Hematopoietic multipotent progenitor cell treated with erythropoietin and hydrocortisone succinate and interleukin-3 and kit ligand, for 15 days (in vitro differentiated cells): ENCODE results near the gene SNAPIN.
A peak's percentile ranks its signal among the peaks of the same experiment; 100 is the strongest.

ENCODE experiments used
- DNase-seq: peaks from one replicate; pipeline ENCODE4 v3.0.0-alpha.2; 2015; ENCODE audit warnings: low spot score

The SNAPIN gene, protein sequence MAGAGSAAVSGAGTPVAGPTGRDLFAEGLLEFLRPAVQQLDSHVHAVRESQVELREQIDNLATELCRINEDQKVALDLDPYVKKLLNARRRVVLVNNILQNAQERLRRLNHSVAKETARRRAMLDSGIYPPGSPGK

DNA sequence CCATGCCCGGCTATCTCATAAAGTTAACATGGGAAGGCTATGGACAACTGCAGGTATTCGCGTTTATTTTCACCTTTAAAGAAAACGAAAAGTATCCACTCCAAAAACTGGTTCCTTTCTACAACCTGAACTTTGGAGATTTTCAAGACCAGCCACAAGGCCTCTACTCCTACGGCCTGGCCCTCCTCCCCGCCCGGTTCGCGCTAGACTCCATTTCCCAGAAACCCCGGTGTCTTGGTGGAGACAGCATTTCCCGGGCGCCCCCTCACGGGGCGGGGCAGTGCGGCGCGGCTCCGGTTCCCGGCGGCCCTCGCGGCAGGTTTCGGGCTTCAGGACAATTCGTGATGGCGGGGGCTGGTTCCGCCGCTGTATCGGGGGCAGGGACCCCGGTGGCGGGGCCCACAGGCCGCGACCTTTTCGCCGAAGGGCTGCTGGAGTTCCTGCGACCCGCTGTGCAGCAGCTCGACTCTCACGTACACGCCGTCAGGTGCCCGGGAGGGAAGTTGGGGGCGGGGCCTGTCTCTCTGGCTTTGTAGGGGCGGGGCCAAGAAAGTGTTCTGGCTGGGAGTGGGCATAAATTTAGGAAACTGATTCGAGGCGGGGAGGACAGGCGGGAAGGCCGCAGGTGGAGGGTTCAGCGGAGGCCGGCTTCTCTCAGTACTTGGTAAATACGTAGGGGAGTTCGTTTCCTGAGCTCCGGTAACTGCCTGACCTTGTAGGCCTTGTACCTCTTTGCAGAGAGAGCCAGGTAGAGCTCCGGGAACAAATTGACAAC, at the start of gene SNAPIN:
Gene SNAPIN (plus strand): TSS at position 304 of the 775 bp plus-strand sequence. CDS start 41 bp downstream, at position 345.
- peak; percentile 92 for DNase-seq

DNA sequence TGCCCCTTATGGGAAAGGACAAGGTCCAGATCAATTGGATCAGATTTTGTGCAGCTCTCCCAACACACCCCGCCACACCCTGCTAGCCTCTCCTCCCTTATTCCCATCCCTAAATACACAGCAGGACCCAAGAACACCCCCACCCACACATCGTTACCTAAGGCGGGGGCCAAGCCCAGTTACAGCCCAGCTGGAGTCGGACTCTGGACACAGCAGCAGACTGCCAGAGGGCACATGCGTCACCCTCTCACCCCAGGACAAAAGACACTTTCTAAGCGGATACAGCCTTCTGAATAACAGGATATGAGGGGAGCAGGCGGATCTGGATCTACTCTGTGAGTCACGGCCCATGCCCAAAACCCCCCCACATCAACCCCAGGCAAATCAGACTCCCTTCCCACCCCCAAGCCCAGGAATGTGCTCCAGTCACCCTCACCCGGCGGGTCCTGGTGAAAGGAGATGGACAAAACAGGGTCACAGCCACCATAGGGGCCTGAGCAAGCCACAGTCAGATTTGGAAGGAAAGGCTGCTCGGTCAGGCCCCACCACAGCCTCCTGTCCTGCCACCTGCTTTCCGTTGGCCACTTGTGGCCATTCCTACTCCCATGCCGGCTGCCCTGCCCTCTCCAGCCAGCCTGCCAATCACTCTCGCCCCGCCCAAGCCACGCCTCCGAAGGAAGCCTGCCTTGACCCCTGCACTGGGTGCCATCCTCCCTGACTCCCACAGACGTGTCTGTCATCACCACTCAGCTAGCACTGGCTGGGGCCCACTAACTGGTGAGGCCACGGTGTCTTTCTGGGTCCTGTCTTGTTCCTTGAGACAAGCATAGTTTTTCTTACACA, 49.5 kb upstream of the SNAPIN start:
- DNase-seq: no peak

DNA sequence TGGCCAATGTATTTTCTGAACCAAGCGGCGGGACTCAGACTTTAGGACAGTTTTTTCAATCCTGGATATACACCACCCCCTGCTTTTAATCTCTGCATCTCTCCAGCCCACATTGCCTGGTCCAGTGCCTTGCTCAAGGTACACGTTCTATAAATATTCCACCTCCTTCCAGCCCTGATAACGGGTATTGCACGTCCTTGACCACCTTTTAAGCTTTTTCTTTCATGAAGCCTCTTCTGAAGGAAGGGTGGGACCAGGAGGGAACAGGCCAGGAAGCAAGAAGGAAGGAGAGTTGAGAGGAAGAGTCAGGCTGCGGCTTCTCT, 49.0 kb upstream of the SNAPIN start:
- no peak for DNase-seq

DNA sequence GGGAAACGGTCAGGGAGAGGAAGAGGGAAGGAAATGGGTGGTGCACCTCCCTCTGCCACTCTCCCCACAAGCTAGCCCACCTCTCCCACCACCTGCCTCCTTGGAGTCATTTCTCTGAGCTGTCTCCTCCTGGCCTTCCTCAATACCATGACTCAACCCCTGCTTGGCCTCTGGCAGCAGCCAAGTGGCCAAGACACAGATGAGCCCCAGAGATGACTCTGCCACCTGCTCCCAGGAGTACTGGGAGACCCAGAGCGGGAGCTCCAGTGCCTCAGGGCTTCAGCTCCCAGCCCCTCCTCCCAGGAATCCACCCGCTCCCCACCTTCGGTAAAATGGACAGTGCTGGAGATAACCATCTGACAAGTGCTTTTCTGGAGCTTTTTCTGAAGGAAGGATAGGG, 48.2 kb upstream of the SNAPIN start:
- DNase-seq: no peak

DNA sequence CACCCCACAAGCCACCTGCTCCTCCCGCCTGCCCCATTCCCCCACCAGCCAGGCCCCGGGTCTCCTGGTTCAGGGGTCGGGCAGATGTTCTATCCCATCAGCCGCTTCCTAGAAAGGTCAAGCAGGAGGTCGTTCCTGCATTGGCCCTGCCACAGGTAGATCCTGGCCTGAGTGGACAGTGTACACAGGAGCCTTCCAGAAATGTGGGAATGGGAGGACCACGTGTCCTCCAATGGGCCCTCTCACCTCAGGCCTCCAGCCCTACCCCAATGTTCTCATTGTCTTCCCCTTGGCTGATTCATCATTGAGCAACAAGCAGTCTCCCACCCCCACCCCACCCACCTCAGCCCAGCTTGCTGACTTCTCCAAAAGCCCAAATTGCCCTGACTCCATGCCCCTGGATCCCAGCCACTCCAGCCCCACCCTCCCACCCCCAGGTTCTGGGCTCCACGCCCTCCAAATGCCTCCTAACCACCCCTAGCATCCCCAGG, 47.6 kb upstream of the SNAPIN start:
- no peak for DNase-seq

DNA sequence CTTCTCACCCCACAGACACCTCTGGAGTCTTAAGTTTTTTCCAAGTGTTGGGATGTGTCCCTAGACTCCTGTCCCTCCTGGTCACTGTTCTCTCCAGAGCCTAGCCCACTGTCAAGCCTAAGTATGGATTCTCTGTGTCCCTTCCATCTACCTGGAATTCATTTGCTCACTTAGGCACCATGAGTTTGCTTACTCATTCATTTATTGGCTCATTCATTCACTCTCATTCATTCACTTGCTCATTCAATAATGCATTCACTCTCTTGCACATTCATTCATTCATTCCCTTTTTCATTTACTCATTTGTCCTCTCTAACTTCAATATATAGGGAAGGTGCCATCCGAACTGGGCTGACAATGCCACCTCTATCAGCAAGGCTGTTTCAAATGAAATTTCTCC, 47.1 kb upstream of the SNAPIN start:
- DNase-seq: no peak

DNA sequence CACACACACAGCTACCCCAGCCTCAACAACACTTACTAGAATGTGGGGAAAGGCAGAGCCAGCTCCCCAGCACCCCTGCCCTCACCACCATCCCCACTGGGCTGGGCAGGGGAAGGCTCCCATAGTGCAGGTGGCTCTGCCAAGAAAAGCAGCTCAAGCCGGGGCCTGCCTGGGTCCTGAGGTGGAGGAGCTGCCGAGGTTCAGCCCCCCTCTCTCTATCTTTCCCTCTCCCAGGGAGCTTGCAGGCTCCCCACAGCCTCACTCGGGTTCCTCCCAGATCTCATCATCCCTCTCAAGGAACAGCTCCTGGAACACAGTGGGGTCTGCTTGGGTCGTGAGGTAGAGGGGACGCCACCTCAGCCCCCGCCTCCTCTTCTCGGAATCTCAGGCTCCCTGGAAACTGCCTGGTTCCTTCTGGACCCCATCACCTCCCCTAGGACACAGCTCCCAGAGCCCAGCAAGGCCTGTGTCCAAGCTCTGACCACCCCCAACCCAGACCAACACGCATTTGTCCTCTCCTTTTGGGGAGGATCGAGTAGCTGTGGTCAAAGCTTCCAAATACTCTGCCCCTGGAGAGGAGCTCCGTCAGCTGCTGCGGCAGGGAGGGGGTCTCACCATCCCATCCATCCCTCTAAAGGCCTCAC, 46.3 kb upstream of the SNAPIN start:
- DNase-seq: no peak

DNA sequence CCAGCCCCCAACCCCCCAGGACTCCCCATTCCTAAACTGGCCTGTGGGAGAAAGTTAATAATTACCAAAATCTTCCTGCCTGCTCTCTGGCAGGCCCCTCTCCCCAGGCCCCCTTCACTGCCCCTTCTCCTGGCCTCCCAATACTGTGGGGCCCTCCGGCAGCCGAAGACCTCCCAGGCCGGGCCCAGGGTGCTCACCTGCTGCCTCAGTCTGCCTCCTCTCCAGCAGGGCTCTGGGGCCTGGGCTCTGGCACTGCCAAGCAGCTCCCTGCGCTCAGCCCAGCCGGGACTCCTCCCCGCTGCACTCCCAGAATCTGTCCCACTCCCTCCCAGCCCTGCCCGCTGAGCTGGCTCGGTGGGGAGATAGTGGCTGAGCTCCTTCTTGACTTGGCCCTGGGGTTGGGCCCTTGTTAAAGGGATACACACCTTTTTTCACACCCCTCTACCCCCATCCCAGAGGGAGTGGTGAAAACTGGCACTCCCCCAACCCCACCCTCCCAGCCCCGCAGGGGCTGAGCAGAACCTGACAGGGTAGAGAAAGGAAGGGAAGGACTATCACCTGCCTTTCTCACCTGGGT, 45.7 kb upstream of the SNAPIN start, which contains the start of gene S100A16:
Gene S100A16 (minus strand): TSS at position 383 of the 577 bp plus-strand sequence. CDS start 4,986 bp downstream, outside the sequence.
- no peak for DNase-seq

DNA sequence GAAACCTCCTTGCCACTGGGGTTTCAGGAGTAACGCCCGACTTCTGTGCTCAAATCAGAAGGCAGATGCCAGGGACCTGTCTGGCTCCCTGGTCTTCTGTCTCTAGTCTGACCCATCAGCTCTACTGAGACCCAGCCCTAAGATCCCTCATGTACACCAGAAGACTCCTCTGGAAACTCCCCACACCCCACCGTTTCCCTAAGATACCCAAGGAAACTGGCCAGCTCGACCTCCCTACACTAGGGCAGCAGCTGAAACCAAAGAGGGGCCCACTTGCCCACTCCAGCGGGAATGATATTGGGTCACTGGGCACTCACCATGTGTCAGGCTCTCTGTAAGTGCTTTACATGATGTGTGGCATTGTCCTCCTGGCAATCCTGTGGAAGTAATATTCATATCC, 45.1 kb upstream of the SNAPIN start:
- no peak for DNase-seq

DNA sequence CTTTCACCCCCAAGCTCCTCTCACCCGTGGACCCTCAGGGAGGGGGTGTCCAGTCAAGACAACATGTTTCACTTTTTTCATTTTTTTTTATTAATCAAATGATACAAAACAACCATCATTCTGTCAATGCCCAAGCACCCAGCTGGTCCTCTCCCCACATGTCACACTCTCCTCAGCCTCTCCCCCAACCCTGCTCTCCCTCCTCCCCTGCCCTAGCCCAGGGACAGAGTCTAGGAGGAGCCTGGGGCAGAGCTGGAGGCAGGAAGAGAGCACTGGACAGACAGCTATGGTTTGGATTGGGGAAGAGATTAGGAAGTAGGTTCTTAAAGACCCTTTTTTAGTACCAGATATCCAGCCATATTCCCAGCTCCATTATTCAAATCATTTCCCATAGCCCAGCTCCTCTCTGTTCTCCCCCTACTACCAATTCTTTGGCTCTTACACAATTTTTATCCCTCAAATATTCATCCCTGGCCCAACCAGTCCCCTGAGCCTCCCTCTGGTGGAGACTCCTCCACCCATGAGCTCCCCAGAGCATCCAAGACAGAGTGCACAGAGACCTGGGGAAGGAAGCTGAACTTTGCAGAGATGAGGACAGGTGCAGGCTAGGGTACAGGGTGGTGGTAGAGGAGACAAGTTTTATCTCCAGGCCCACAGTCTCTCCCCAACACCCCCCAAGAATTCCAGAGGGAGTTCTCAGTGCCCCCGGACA, 44.2 kb upstream of the SNAPIN start:
- no peak for DNase-seq

DNA sequence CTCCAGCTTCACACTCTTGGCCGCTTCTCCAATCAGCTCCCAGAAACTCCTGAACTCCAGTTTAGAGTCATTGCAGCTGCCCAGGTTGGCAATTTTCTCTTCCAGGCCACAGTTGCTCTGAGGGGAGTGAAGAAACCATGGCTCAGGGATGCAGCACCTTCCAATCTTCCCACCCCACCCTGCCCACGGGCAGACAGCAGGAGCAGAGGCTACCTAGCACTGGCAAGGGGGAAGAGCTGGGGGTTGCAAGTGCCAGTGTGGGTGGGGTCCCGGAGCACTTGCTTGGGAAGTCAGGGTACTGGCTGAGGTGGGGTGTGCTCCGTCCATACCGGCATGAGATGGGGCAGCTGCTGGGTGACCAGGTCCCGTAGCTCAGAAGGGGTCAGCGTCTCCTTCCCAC, 43.6 kb upstream of the SNAPIN start:
- no peak for DNase-seq

DNA sequence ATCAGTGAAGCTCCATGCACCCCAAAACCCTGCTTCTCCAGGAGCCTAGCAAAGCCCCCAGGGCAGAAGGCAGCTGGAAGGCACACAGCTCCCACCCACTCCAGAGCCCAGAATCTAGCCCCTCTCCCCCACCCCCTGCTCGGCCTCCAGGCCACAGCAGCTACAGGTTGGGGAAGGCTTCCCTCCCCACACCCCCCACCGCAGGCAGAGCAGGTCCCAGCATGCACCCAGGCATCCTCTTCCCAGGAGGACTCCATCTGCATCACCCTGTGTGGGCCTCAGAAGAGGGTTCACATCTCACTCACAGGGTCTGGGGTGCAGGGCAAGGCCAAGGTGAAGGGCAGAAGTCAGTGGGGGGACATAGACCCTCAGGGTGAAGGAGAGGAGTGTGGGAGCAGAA, 43.1 kb upstream of the SNAPIN start:
- no peak for DNase-seq

DNA sequence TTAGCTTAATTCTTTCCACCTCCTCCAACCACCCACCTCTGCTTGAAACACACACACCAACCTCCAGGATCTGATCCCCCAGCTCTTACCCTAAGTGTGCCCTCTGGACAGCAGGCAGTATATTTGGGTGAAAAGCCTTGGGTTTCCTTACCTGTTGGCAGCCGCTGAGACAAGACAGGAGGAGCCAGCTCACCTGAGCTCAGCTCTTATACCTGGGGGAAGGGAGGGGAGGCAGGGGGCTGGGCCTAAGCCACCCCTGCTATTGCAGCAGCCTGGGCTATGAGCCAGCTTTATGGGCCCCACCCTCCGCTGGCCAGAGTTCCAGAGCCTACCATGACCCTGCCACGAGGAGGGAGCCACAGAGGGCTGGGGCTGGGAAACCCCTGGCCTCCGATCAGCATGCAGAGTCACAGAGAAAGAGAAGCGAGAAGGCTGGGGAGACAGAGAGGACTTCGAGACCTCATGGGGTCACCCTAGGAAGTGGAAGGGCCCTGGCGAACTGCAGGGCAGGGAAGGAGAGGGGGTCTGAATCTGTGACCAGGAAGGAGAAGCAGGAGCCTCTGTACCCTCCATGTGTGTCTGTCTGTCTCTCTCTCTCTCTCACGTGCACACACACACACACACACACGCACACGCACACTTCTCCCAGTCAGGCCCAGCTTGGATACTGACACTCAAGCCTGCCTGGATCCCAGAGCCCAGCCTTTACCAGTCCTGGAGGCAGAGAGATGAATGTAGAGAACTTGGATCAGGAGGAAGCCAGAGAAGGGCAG, 42.2 kb upstream of the SNAPIN start, which contains the start of gene S100A14:
Gene S100A14 (minus strand): TSS at position 182 of the 773 bp plus-strand sequence. CDS start 467 bp downstream, outside the sequence.
- peak; percentile 31 for DNase-seq

DNA sequence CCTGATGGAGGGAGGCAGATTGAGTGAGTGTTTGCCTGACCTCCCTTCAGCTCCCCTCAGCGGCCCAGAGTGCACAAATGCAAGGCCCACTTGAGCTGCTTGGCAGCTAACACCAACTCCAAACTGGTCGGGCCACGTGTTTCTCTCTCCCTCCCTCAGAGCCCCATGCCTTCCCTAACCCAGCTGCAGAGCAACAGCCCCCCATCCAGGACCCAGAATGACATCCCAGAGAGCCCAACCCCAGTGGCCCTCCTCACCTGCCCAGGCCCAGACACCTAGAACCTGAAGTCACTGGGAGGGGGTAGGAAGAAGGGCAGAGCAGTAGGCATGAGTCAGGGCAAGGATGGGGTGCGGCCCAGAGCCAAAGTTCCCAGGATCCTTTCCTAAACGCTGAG, 41.6 kb upstream of the SNAPIN start:
- no peak for DNase-seq

DNA sequence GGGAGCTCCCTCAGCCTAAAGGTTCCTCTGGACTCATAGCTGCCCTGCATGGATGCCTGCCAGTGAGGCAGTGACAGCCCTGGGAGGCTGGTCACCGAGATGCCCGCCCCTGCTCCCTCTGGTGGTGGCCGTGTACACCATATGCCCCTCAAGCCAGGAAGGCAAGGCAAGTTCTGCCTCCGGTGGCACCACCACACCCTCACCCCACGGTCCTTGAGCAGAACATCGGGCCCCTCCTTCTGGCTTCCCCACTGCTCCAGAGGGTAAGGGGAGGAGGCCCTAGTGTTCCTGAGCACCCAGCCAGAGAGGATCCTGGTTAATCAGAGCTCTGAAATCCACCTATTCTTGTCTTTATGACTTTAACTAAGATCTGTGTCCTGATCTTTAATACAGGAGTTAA, 40.8 kb upstream of the SNAPIN start:
- no peak for DNase-seq

DNA sequence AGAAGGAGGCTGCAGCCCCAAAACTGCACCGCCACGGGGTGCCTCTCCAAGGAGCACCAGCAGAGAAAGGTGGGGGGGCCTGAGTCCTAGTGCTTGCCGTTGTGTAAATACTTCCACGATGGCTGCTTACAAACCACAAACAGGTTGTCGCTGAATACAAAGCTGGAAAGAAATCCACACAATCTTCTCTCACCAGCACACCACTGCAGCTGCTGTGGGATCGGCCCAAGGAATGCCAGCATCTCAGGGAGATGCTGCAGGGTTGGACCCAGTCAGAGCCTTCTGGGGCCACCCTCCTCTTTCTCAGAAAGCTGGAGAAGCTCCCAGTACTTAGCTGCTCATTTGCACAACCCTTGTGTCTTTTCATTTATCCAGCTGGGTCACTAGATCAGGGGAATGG, 39.3 kb upstream of the SNAPIN start:
- no peak for DNase-seq

DNA sequence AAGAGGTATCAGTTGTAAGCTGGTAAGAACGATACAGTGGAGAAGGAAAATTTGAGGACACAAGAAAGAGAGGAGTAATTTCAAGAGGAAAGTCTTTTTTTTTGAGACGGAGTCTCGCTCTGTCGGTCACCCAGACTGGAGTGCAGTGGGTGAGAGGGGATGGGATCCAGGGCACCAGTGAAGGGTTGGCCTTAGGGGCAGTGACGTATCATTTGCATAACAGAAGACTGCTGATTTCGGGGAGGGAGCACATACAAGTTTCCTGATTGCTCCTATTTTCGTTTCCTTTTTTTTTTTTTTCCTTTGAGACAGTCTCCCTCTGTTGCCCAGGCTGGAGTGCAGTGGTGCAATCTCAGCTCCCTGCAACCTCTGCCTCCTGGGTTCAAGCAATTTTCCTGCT, 35.4 kb upstream of the SNAPIN start:
- no peak for DNase-seq

DNA sequence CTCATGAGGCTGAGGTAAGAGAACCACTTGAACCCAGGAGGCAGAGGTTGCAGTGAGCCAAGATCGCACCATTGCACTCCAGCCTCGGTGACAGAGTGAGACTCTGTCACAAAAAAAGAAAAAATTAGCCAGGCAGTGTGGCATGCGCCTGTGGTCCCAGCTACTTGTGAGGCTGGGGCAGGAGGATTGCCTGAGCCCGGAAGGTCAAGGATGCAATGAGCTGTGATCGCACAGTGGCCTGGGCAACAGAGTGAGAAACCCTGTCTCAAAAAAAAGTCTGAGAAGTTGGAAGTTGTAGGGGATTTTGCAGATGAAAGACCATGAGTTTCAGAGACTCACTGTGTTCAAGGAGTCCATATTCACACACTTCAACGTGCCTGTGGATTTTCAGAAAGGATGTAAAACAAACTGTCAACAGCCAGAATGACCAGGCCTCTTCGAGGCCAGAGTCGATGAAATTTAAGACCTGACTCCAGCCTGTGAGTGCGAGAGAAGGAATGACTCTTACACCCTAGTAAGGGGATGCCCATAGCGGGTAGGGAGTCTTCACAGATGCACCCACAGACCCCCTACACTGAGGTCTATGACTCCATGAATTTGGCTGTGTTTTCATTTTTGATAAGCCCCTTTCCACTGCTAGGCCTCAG, 33.4 kb upstream of the SNAPIN start:
- DNase-seq: no peak

DNA sequence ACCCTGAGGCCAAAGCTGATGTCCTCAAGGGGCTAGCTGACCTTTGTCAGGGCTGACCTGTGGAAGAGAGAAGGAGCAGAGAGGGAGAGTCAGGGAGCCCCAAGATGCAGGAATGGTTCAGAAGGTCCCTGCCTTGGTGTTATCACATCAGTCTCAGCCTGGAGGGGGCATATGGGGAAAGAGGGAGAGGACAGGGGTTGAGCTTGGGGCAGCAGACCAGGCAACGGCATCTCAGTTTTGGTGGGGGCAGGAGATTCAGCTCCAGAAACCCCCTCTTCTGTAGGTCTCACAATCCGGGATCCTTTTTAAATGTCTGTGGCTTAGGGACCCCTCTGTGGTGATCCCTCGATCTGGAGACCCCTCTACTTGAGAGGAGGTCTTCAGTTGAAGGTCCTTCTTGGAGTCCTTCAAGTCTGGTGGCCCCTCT, 32.0 kb upstream of the SNAPIN start:
- DNase-seq: no peak
